ENCODE results near the gene HAUS2. TPM values are rescaled to one million over a fixed set of nuclear protein-coding genes. Genes with fewer than 3 reads are reported as not detected.
A peak's percentile ranks its signal among the peaks of the same experiment; 100 is the strongest.

HAUS2 gene
- total and polyA plus RNA-seq, 5 donors from 2014 or later: 21.0 to 33.1 (median 24.8) TPM

- peak overlapping the region in 1 of 3 donors; percentile 23 for H3K27ac Mint-ChIP-seq
- peaks cover 17% of the 10 kb centered on the region for H3K4me1 ChIP-seq (ENCODE audit: control insufficient read depth, insufficient read depth, low read length, poor library complexity, severe bottlenecking)
- peaks cover 21% of the 10 kb centered on the region for H3K27me3 Mint-ChIP-seq
- no peaks in the 10 kb centered on the region for H3K36me3 ChIP-seq (ENCODE audit: control insufficient read depth, insufficient read depth, low read length)
- no peaks in the 10 kb centered on the region for H3K9me3 ChIP-seq (ENCODE audit: control insufficient read depth in 2 of 2, low read length in 2 of 2)
- peak overlapping the region; percentile 84 to 96 (median 92) for H3K4me3 Mint-ChIP-seq
- peak in 1 of 3 donors; percentile 37 for DNase-seq
- H3K9me3 Mint-ChIP-seq: no peaks in the 10 kb centered on the region
- ATAC-seq (ENCODE audit: low read depth in 2 of 2): no peak
- peaks cover 20 to 51% (median 26%) of the 10 kb centered on the region in 4 donors for H3K4me1 Mint-ChIP-seq
- H3K27me3 ChIP-seq (ENCODE audit: control insufficient read depth, insufficient read depth, low read length): no peaks in the 10 kb centered on the region
- H3K4me3 ChIP-seq (ENCODE audit: low read depth, low read length): peak overlapping the region; percentile 72
- no peaks in the 10 kb centered on the region for H3K36me3 Mint-ChIP-seq
- no peak overlapping the region for H3K27ac ChIP-seq (ENCODE audit: insufficient read depth, low read length, poor library complexity, severe bottlenecking)
Observed at GRCh38 chr15:42576776-42577175, 28.1 kb downstream of the HAUS2 start.

GRCh38 chr15:42577514-42578031, 28.9 kb downstream of the HAUS2 start:
- Mint-ChIP-seq H3K36me3 (no peaks in the 10 kb centered on the region), H3K9me3 (no peaks in the 10 kb centered on the region), H3K4me1 (peaks cover 21 to 59% (median 30%) of the 10 kb centered on the region in 4 donors), H3K27ac (no peak overlapping the region), H3K27me3 (peaks cover 21% of the 10 kb centered on the region), H3K4me3 (peak overlapping the region in 3 of 4 donors; percentile 38 to 88 (median 79))
- peaks cover 22% of the 10 kb centered on the region for H3K4me1 ChIP-seq (ENCODE audit: control insufficient read depth, insufficient read depth, low read length, poor library complexity, severe bottlenecking)
- H3K27ac ChIP-seq (ENCODE audit: insufficient read depth, low read length, poor library complexity, severe bottlenecking): no peak overlapping the region
- DNase-seq (peak in 1 of 3 donors; percentile 41), ATAC-seq (ENCODE audit: low read depth in 2 of 2) (no peak)
- no peaks in the 10 kb centered on the region for H3K27me3 ChIP-seq (ENCODE audit: control insufficient read depth, insufficient read depth, low read length)
- no peaks in the 10 kb centered on the region for H3K36me3 ChIP-seq (ENCODE audit: control insufficient read depth, insufficient read depth, low read length)
- H3K9me3 ChIP-seq (ENCODE audit: control insufficient read depth in 2 of 2, low read length in 2 of 2): no peaks in the 10 kb centered on the region
- H3K4me3 ChIP-seq (ENCODE audit: low read depth, low read length): no peak overlapping the region

- H3K9me3 Mint-ChIP-seq: no peaks in the 10 kb centered on the region
- no peaks in the 10 kb centered on the region for H3K9me3 ChIP-seq (ENCODE audit: control insufficient read depth in 2 of 2, low read length in 2 of 2)
- peak overlapping the region in 3 of 4 donors; percentile 66 to 93 (median 88) for H3K4me3 Mint-ChIP-seq
- H3K27me3 ChIP-seq (ENCODE audit: control insufficient read depth, insufficient read depth, low read length): no peaks in the 10 kb centered on the region
- H3K27ac ChIP-seq (ENCODE audit: insufficient read depth, low read length, poor library complexity, severe bottlenecking): no peak overlapping the region
- ATAC-seq (ENCODE audit: low read depth in 2 of 2) (no peak), DNase-seq (no peak)
- no peaks in the 10 kb centered on the region for H3K36me3 ChIP-seq (ENCODE audit: control insufficient read depth, insufficient read depth, low read length)
- peaks cover 22% of the 10 kb centered on the region for H3K4me1 ChIP-seq (ENCODE audit: control insufficient read depth, insufficient read depth, low read length, poor library complexity, severe bottlenecking)
- H3K4me3 ChIP-seq (ENCODE audit: low read depth, low read length): no peak overlapping the region
- H3K36me3 Mint-ChIP-seq: no peaks in the 10 kb centered on the region
- peak overlapping the region in 1 of 3 donors; percentile 19 for H3K27ac Mint-ChIP-seq
- peaks cover 28% of the 10 kb centered on the region for H3K27me3 Mint-ChIP-seq
- H3K4me1 Mint-ChIP-seq: peaks cover 21 to 63% (median 32%) of the 10 kb centered on the region in 4 donors
Observed at GRCh38 chr15:42578984-42579537, 30.4 kb downstream of the HAUS2 start.

GRCh38 chr15:42581272-42581730, 32.7 kb downstream of the HAUS2 start:
- Mint-ChIP-seq H3K36me3 (peaks cover 9% of the 10 kb centered on the region), H3K4me1 (peaks cover 21 to 56% (median 27%) of the 10 kb centered on the region in 4 donors), H3K9me3 (no peaks in the 10 kb centered on the region), H3K4me3 (peak overlapping the region; percentile 93 to 96 (median 94)), H3K27me3 (peaks cover 22% of the 10 kb centered on the region), H3K27ac (peak overlapping the region; percentile 88 to 95 (median 94))
- peak; percentile 96 to 98 for ATAC-seq (ENCODE audit: low read depth in 2 of 2)
- H3K27me3 ChIP-seq (ENCODE audit: control insufficient read depth, insufficient read depth, low read length): no peaks in the 10 kb centered on the region
- H3K4me1 ChIP-seq (ENCODE audit: control insufficient read depth, insufficient read depth, low read length, poor library complexity, severe bottlenecking): peaks cover 11% of the 10 kb centered on the region
- H3K27ac ChIP-seq (ENCODE audit: insufficient read depth, low read length, poor library complexity, severe bottlenecking): peak overlapping the region; percentile 68
- no peaks in the 10 kb centered on the region for H3K36me3 ChIP-seq (ENCODE audit: control insufficient read depth, insufficient read depth, low read length)
- H3K4me3 ChIP-seq (ENCODE audit: low read depth, low read length): peak overlapping the region; percentile 77
- H3K9me3 ChIP-seq (ENCODE audit: control insufficient read depth in 2 of 2, low read length in 2 of 2): no peaks in the 10 kb centered on the region
- DNase-seq: peak; percentile 69 to 91 (median 77)

- Mint-ChIP-seq H3K4me1 (peaks cover 20 to 47% (median 24%) of the 10 kb centered on the region in 4 donors), H3K4me3 (peak overlapping the region in 2 of 4 donors; percentile 61 to 93)
Observed at GRCh38 chr15:42582569-42583375, 34.1 kb downstream of the HAUS2 start.

GRCh38 chr15:42584031-42584765, 35.6 kb downstream of the HAUS2 start:
- Mint-ChIP-seq H3K36me3 (peaks cover 16% of the 10 kb centered on the region), H3K9me3 (no peaks in the 10 kb centered on the region), H3K27ac (no peak overlapping the region), H3K4me1 (peaks cover 20 to 42% (median 23%) of the 10 kb centered on the region in 4 donors), H3K4me3 (peak overlapping the region in 1 of 4 donors; percentile 39), H3K27me3 (peaks cover 9% of the 10 kb centered on the region)
- no peaks in the 10 kb centered on the region for H3K36me3 ChIP-seq (ENCODE audit: control insufficient read depth, insufficient read depth, low read length)
- ATAC-seq (ENCODE audit: low read depth in 2 of 2) (no peak), DNase-seq (no peak)
- H3K27me3 ChIP-seq (ENCODE audit: control insufficient read depth, insufficient read depth, low read length): no peaks in the 10 kb centered on the region
- H3K4me1 ChIP-seq (ENCODE audit: control insufficient read depth, insufficient read depth, low read length, poor library complexity, severe bottlenecking): peaks cover 8% of the 10 kb centered on the region
- H3K27ac ChIP-seq (ENCODE audit: insufficient read depth, low read length, poor library complexity, severe bottlenecking): no peak overlapping the region
- no peaks in the 10 kb centered on the region for H3K9me3 ChIP-seq (ENCODE audit: control insufficient read depth in 2 of 2, low read length in 2 of 2)
- no peak overlapping the region for H3K4me3 ChIP-seq (ENCODE audit: low read depth, low read length)

More at GRCh38 chr15:42582569-42583375, 34.1 kb downstream of the HAUS2 start:
- Mint-ChIP-seq H3K9me3 (no peaks in the 10 kb centered on the region), H3K36me3 (peaks cover 10% of the 10 kb centered on the region), H3K27ac (peak overlapping the region in 2 of 3 donors; percentile 9 to 95), H3K27me3 (peaks cover 18% of the 10 kb centered on the region)
- H3K4me1 ChIP-seq (ENCODE audit: control insufficient read depth, insufficient read depth, low read length, poor library complexity, severe bottlenecking): peaks cover 8% of the 10 kb centered on the region
- no peaks in the 10 kb centered on the region for H3K36me3 ChIP-seq (ENCODE audit: control insufficient read depth, insufficient read depth, low read length)
- no peaks in the 10 kb centered on the region for H3K9me3 ChIP-seq (ENCODE audit: control insufficient read depth in 2 of 2, low read length in 2 of 2)
- no peak overlapping the region for H3K27ac ChIP-seq (ENCODE audit: insufficient read depth, low read length, poor library complexity, severe bottlenecking)
- H3K4me3 ChIP-seq (ENCODE audit: low read depth, low read length): no peak overlapping the region
- H3K27me3 ChIP-seq (ENCODE audit: control insufficient read depth, insufficient read depth, low read length): no peaks in the 10 kb centered on the region
- no peak for ATAC-seq (ENCODE audit: low read depth in 2 of 2)
- DNase-seq: no peak

GRCh38 chr15:42590619-42591237, 42.1 kb downstream of the HAUS2 start:
- no peak for ATAC-seq (ENCODE audit: low read depth in 2 of 2)
- no peak overlapping the region for H3K27ac Mint-ChIP-seq
- H3K9me3 Mint-ChIP-seq: no peaks in the 10 kb centered on the region

More at GRCh38 chr15:42590619-42591237, 42.1 kb downstream of the HAUS2 start:
- Histone ChIP-seq H3K4me3 (ENCODE audit: low read depth, low read length) (no peak overlapping the region), H3K9me3 (ENCODE audit: control insufficient read depth in 2 of 2, low read length in 2 of 2) (no peaks in the 10 kb centered on the region), H3K36me3 (ENCODE audit: control insufficient read depth, insufficient read depth, low read length) (no peaks in the 10 kb centered on the region), H3K4me1 (ENCODE audit: control insufficient read depth, insufficient read depth, low read length, poor library complexity, severe bottlenecking) (no peaks in the 10 kb centered on the region), H3K27ac (ENCODE audit: insufficient read depth, low read length, poor library complexity, severe bottlenecking) (no peak overlapping the region), H3K27me3 (ENCODE audit: control insufficient read depth, insufficient read depth, low read length) (no peaks in the 10 kb centered on the region)
- Mint-ChIP-seq H3K4me3 (no peak overlapping the region), H3K36me3 (peaks cover 30% of the 10 kb centered on the region), H3K27me3 (no peaks in the 10 kb centered on the region), H3K4me1 (peaks cover 0 to 2% (median 0%) of the 10 kb centered on the region in 4 donors)
- DNase-seq: no peak

Data from CD4-positive, CD25-positive, alpha-beta regulatory T cell (primary cell).